ENCODE results near the gene C14orf132.
A peak's percentile ranks its signal among the peaks of the same experiment; 100 is the strongest.

Gene C14orf132

DNA sequence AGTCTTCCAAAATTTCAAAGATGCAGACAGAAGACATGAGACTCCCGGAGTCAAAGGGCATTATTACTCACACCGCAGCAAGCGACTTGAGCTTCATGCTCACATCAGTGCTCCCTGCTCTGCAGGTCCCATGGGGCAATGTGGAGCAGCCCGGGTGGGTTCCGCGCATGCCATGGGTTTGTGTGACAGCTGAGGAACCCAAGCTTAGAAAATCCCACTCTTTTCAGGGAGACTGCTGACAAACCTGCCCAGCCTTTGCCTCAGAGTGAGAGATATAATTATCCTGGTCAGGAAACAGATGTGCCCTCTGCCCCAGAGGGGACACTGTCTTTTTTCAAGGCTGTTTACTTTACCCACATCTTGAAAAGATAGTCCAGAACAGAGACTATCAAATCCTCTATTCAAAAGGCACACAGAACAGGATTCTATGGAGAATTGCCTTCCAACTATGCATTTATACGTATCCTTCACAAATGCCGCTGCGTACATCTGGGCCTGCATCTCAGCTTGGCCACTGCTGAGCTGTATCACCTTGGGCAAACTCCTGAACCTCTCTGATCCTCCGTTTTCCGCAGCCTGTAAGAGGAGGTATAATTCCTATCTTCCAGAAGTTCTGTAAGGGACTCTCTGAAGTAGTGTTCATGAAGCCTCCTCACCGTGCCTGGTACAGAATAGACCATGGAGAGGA, 16.0 kb downstream of the C14orf132 start:
- Histone ChIP-seq H3K27ac (no peak overlapping the region), H3K27me3 (ENCODE audit: insufficient read depth, low read depth, severe bottlenecking) (no peaks in the 10 kb centered on the region)
- DNase-seq, result no peak

DNA sequence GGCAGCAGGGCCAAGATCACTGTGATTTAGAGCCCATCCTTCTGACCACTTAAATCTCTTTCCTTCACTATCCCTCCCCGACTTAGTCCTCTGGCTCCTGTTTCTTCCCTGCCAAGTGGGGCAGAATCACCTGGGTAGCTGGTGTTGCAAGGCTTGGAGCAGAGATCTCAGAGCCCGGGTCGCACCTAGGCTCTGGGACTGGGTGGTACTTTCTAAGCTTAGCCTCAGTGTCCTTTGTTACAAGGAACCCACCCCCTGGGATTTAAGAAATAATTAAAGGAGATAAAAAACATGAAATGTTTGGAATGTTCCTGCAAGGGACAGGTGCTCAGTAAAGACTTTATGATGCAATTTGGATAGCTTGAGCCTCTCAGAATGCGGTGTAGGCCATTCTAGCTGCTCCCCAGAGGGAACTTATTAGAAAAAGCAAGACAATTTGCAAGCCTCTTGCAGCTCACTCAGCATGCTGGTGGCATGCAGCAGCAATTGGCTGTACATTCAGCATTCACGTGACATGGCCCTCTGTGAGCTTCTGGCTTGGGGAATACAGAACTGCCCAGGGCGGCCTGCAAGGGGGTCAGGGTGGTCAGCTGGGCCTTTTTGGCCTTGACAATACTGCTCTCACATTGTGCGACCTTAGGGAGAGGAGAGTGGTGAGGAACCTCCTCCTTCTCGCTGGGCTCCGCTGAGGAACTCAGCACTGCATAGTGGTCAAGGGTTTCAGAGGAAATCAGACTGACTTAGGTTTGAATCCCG, 16.8 kb downstream of the C14orf132 start:
- Histone ChIP-seq H3K36me3 (peaks cover 29% of the 10 kb centered on the region), H3K9me3 (ENCODE audit: severe bottlenecking) (no peaks in the 10 kb centered on the region), H3K4me3 (ENCODE audit: low read depth, low read length) (no peak overlapping the region), H3K27me3 (ENCODE audit: insufficient read depth, low read depth, severe bottlenecking) (no peaks in the 10 kb centered on the region), H3K27ac (no peak overlapping the region)
- no peak for DNase-seq
- TF ChIP-seq, protein P1, sequence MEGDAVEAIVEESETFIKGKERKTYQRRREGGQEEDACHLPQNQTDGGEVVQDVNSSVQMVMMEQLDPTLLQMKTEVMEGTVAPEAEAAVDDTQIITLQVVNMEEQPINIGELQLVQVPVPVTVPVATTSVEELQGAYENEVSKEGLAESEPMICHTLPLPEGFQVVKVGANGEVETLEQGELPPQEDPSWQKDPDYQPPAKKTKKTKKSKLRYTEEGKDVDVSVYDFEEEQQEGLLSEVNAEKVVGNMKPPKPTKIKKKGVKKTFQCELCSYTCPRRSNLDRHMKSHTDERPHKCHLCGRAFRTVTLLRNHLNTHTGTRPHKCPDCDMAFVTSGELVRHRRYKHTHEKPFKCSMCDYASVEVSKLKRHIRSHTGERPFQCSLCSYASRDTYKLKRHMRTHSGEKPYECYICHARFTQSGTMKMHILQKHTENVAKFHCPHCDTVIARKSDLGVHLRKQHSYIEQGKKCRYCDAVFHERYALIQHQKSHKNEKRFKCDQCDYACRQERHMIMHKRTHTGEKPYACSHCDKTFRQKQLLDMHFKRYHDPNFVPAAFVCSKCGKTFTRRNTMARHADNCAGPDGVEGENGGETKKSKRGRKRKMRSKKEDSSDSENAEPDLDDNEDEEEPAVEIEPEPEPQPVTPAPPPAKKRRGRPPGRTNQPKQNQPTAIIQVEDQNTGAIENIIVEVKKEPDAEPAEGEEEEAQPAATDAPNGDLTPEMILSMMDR (IDR thresholded peaks at IDR 0.05; ENCODE audit: low read depth, low read length), result no peak

More for the DNA sequence above, 16.0 kb downstream of the C14orf132 start:
- Histone ChIP-seq H3K4me3 (ENCODE audit: low read depth, low read length) (no peak overlapping the region), H3K36me3 (peaks cover 30% of the 10 kb centered on the region), H3K9me3 (ENCODE audit: severe bottlenecking) (no peaks in the 10 kb centered on the region)
- TF ChIP-seq, protein P1 (IDR thresholded peaks at IDR 0.05; ENCODE audit: low read depth, low read length), result no peak

DNA sequence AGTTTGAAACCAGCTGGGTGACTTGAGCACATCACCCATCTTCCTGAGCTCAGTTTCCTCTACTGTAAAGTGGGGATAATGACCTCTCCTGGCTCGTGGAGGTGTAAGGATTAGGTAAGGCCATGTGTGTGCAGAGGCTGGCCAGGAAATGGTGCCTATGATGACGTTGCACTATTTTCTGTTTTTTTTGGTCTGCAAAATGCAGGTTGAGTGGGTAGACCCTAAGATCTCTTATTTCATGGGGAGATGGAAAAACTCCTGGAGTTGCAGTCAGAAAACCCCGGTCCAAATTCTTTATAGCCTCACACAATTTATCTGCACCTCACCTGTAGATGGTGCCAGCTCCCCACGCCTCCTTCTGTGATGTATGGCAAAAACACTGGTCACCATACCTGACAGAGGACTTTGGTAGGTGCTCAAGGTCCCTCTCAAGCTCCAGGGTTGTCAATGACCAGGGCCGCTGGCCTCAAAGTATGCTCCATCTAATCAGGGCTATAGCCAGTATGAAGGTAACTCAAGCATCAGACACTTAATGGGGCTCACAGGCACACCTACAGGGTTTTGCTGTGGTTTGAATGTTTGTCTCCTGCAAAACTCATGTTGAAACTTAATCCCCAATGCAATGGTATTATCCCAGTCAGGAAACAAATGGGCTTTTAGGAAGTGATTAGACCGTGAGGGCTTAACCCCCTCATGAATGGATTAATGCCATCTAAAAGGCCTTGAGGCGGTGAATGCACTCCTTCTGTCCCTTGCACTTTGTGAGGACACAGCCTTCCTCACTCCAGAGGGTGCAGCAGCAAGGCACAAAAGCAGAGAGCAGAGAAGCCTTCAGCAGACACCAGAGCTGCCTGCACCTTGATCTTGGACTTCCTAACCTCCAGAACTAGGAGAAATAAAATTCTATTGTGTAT, 17.6 kb downstream of the C14orf132 start:
- TF ChIP-seq, protein P1 (IDR thresholded peaks at IDR 0.05; ENCODE audit: low read depth, low read length), result peak; percentile 37
- H3K9me3 ChIP-seq (ENCODE audit: severe bottlenecking), result no peaks in the 10 kb centered on the region
- H3K27ac ChIP-seq, result no peak overlapping the region
- DNase-seq, result peak; percentile 61
- H3K36me3 ChIP-seq, result peaks cover 21% of the 10 kb centered on the region
- no peak overlapping the region for H3K4me3 ChIP-seq (ENCODE audit: low read depth, low read length)
- H3K27me3 ChIP-seq (ENCODE audit: insufficient read depth, low read depth, severe bottlenecking), result no peaks in the 10 kb centered on the region

DNA sequence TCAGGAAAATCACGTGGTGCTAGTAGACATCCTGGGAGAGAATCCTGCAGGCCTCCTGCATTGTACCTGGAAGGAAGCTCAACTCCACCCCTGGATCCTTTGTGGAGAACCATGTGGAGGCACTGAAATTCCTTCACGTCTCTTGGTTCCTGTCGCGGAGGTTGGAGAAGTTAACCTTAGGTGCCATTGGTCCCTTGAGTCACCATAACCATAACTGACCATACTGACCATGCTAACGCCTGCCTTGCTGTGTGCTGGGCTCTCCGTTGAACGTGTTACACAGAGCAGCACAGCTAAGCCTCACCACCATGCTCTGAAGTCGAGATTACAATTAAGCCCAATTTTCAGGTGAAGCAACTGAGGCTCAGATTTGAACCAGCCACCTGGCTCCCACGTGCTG, 18.6 kb downstream of the C14orf132 start:
- TF ChIP-seq, protein P1 (IDR thresholded peaks at IDR 0.05; ENCODE audit: low read depth, low read length), result no peak
- no peaks in the 10 kb centered on the region for H3K27me3 ChIP-seq (ENCODE audit: insufficient read depth, low read depth, severe bottlenecking)
- no peak for DNase-seq
- H3K4me3 ChIP-seq (ENCODE audit: low read depth, low read length), result no peak overlapping the region
- H3K27ac ChIP-seq, result no peak overlapping the region
- H3K9me3 ChIP-seq (ENCODE audit: severe bottlenecking), result no peaks in the 10 kb centered on the region
- peaks cover 18% of the 10 kb centered on the region for H3K36me3 ChIP-seq

DNA sequence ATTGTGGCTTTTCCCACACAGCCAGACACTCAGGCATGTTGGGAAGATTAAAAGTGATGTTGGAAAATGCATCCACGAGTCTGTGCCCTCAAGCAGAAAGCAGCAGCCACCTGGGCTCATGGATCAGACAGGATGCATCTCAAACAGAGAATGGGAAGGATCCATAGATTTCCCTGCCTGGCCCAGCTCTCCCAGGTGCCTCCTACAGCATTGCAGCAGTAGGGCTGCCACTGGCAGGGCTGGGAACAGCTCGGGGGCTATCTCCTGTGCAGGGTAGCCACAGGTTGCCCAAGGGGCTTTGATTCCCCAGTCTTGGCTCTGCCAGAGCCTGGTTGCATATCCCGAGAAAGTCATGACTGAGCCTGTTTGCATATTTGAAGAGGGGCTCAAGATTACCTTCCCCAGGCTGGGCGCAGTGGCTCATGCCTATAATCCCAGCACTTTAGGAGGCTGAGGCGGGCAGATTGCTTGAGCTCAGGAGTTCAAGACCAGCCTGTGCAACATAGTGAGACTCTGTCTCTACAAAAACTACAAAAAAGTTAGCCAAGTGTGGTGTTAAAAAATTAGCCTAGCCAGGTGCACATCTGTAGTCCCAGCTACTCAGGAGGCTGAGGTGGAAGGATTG, 19.5 kb downstream of the C14orf132 start:
- no peak for DNase-seq
- TF ChIP-seq, protein P1 (IDR thresholded peaks at IDR 0.05; ENCODE audit: low read depth, low read length), result no peak
- Histone ChIP-seq H3K27me3 (ENCODE audit: insufficient read depth, low read depth, severe bottlenecking) (no peaks in the 10 kb centered on the region), H3K9me3 (ENCODE audit: severe bottlenecking) (no peaks in the 10 kb centered on the region), H3K36me3 (peaks cover 13% of the 10 kb centered on the region), H3K27ac (no peak overlapping the region), H3K4me3 (ENCODE audit: low read depth, low read length) (no peak overlapping the region)
